ENCODE results near the gene CNNM1. TPM values are rescaled to one million over a fixed set of nuclear protein-coding genes. Genes with fewer than 3 reads are reported as not detected.

CNNM1 gene
- total RNA-seq, 4 donors from 2014 or later: 0.40 to 2.5 (median 0.87) TPM

DNA sequence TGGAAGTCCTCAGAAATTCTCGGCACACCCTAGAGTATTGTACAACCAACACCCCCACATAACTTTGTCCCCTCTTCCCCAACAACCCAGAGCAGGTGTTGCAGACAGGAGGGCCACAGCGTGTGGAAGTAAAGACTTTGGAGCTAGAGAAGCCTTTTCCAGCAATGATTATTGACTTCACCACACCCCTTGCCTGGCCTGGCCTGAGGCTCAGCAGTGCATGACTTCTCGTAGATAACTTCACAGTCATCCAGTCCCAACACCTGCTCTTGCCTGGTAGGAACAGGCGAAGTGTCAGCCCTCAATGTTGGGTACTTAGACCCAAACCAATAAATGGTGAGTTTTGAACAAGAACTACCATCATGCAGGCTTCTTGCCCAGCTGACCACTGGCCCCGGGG lies 64.5 kb downstream of the CNNM1 start:
- H3K36me3 ChIP-seq: peaks cover 0 to 19% (median 0%) of the 10 kb centered on the region in 3 donors
- TF ChIP-seq, protein P1, sequence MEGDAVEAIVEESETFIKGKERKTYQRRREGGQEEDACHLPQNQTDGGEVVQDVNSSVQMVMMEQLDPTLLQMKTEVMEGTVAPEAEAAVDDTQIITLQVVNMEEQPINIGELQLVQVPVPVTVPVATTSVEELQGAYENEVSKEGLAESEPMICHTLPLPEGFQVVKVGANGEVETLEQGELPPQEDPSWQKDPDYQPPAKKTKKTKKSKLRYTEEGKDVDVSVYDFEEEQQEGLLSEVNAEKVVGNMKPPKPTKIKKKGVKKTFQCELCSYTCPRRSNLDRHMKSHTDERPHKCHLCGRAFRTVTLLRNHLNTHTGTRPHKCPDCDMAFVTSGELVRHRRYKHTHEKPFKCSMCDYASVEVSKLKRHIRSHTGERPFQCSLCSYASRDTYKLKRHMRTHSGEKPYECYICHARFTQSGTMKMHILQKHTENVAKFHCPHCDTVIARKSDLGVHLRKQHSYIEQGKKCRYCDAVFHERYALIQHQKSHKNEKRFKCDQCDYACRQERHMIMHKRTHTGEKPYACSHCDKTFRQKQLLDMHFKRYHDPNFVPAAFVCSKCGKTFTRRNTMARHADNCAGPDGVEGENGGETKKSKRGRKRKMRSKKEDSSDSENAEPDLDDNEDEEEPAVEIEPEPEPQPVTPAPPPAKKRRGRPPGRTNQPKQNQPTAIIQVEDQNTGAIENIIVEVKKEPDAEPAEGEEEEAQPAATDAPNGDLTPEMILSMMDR (IDR thresholded peaks at IDR 0.05): no peak
- no peak overlapping the region for H3K4me3 ChIP-seq
- no peaks in the 10 kb centered on the region for H3K9me3 ChIP-seq
- no peak for DNase-seq
- no peak overlapping the region for H3K27ac ChIP-seq
- peaks cover 0 to 5% (median 0%) of the 10 kb centered on the region in 4 donors for H3K4me1 ChIP-seq
- H3K27me3 ChIP-seq: no peaks in the 10 kb centered on the region

DNA sequence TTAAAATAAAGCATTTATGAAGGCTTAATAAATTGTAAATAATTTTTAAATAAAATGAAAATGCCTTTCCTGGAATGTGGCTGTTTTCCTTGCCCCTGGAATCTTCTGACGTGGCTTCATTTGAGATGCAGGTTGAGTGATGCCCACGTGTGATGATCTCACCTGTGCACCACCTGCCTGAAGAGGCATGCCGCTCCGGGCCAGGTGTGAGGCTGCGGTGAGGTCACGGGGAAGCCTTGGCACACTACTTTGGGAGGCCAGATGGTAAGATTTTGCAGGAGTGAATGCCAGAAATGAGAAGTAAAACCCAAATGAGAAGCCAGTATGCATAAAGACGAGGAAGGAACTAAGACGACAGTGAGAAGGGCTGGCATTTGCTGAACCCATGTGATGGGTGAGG lies 65.1 kb downstream of the CNNM1 start:
- DNase-seq: no peak
- Histone ChIP-seq H3K36me3 (peaks cover 0 to 24% (median 0%) of the 10 kb centered on the region in 3 donors), H3K27me3 (no peaks in the 10 kb centered on the region), H3K9me3 (no peaks in the 10 kb centered on the region), H3K27ac (no peak overlapping the region), H3K4me3 (no peak overlapping the region), H3K4me1 (peaks cover 0 to 5% (median 0%) of the 10 kb centered on the region in 4 donors)
- no peak for TF ChIP-seq POLR2A (IDR thresholded peaks at IDR 0.05)
- TF ChIP-seq, protein P1 (IDR thresholded peaks at IDR 0.05): no peak

DNA sequence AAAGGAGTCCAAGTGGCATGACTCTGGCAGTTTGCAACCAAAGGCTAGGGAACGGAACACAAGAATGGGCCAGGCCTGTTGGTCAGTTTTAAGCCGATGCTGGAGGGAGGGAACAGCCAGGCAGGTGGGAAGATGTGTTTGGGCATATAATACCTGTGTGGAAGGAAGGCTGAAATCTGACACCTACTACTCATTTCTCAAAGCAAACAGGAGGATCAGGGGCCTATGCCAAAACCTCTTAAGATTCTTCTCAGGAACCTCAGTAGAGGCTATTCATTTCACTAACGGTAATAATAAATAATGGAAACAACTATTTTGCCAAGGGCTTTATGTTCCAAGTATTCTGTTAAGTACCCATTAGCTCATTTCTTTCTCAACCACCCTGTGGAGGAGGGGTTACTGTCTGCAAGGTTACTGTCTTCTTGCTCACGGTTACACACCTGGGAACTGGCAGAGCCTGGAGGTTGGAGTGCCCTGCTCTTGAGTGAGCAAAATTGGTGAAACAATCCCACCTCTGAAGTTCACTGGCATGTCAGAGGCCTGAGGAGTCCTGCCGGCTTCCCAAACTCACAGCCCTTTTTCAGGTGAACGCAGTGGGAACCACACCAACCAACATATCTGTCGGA lies 65.7 kb downstream of the CNNM1 start:
- Histone ChIP-seq H3K4me1 (peaks cover 0 to 5% (median 0%) of the 10 kb centered on the region in 4 donors), H3K27ac (no peak overlapping the region), H3K4me3 (no peak overlapping the region), H3K27me3 (no peaks in the 10 kb centered on the region), H3K36me3 (peaks cover 0 to 31% (median 0%) of the 10 kb centered on the region in 3 donors), H3K9me3 (no peaks in the 10 kb centered on the region)
- DNase-seq: no peak
- TF ChIP-seq, protein P1 (IDR thresholded peaks at IDR 0.05): no peak
- TF ChIP-seq POLR2A (IDR thresholded peaks at IDR 0.05): no peak

DNA sequence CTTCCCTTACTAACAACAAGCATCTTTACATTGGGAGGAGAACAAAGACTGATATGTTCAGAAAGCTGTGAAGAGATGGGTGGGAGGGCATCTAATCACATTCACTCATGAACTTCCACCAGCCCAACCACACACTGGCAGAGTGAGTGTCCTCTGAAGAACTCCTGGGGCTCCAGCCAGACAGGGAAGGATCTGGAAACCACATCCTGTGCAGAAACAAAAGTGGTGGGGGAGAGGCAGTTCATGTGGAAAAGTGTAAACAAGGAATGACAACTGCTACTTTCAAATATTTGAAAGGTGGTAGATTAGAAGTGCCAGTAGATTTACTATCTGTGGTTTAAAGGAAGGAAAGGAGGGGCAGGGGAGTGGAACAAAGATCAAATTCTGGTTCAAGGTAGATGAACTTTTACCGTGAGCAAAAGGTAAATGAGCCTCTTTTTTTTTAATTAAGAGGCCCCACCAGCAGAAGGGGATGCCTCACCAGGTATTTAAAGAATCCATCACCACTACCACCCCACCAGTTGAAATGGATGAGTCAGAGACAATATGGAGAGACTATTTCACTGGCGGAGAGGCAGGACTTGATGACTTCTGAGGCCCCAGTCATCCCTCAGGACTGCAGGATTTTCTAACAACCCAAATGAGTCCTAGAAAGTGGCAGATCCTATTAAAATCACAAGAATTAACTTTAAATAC lies 66.7 kb downstream of the CNNM1 start:
- Histone ChIP-seq H3K36me3 (peaks cover 0 to 41% (median 0%) of the 10 kb centered on the region in 3 donors), H3K4me3 (no peak overlapping the region), H3K27ac (no peak overlapping the region), H3K9me3 (no peaks in the 10 kb centered on the region), H3K27me3 (no peaks in the 10 kb centered on the region), H3K4me1 (peaks cover 0 to 5% (median 0%) of the 10 kb centered on the region in 4 donors)
- no peak for TF ChIP-seq POLR2A (IDR thresholded peaks at IDR 0.05)
- TF ChIP-seq, protein P1 (IDR thresholded peaks at IDR 0.05): no peak
- DNase-seq: no peak

DNA sequence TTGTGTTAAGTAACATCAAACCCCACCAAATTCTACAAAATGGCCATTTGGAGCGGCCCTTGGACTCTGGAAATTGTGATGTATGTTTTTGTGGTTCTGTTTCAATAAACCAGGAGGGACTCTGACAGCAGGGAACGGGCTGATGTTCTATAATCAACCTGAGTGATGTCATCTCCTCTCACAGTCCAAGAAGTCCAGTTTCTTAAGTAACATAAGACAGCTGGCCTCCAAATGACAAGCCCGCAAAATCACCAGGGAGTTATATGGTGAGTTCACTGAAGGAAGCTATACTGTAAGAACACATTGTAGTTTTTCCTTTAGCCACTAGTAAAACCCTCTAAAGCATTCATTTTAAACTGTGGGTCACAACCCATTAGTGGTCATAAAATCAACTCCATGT lies 67.3 kb downstream of the CNNM1 start:
- peaks cover 0 to 47% (median 0%) of the 10 kb centered on the region in 3 donors for H3K36me3 ChIP-seq
- no peak overlapping the region for H3K27ac ChIP-seq

More for the DNA sequence above, 67.3 kb downstream of the CNNM1 start:
- no peaks in the 10 kb centered on the region for H3K9me3 ChIP-seq
- no peak for TF ChIP-seq POLR2A (IDR thresholded peaks at IDR 0.05)
- TF ChIP-seq, protein P1 (IDR thresholded peaks at IDR 0.05): no peak
- no peak overlapping the region for H3K4me3 ChIP-seq
- DNase-seq: no peak
- H3K4me1 ChIP-seq: peaks cover 0 to 5% (median 0%) of the 10 kb centered on the region in 4 donors
- no peaks in the 10 kb centered on the region for H3K27me3 ChIP-seq
